Measurements from ENCODE around the gene SERPINB13. TPM values are rescaled to one million over a fixed set of nuclear protein-coding genes. Genes with fewer than 3 reads are reported as not detected.

Gene SERPINB13
- total RNA-seq, 1 experiment from 2014 or later, result not detected

DNA sequence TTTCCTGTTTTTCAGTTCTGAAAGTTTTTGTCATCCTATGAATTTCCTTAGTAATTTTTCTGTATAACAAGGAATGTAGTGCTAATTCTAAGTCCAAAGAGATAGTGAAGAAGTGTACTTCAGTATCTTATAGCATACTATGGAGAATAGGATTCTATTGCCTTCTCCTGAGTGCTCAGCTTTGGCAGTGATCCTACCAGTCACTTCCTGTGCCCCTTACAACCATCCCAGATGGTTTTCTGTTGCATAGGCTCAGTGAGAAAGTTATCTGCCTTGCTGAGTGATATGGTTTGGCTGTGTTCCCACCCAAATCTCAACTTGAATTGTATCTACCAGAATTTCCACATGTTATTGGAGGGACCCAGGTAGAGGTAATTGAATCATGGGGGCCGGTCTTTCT lies 57.6 kb downstream of the SERPINB13 start:
- DNase-seq (ENCODE audit: low read depth), result peak; percentile 19

DNA sequence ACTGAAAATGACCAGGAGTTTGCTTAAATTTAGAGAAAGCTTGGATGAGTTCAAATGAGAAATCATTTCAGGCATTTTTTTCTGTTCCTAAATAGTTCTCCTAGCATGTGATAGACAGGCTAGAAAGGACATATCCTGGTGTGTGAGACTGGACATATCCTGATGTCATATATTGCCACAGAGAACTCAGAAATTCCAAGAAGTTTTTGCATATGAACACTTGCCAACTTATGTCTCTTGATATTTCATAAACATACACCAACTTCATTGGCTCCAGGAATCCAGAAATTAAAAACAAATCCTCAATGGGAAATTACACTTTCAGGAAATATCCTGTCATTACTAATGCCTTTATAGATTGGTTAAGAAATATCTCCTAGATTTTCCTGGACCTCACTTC lies 59.8 kb downstream of the SERPINB13 start:
- DNase-seq (ENCODE audit: low read depth), result no peak

DNA sequence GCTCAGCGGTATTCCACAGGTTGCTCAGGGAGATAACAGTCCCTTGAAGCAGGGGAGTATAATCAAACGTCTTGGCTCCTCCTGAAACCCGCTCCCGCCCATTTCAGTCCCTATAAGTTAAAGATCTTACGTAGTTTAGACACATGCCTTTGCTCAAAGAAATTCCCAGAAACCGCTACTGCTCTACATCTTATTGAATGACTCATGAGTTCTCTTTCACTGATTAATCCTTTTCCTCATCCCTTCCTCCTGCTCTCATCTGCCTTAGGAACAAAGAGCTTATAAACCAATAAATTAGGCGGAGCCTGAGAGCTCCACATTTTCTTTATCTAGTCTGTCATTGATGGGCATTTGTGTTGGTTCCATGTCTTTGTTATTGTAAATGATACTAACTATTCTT lies 61.1 kb downstream of the SERPINB13 start:
- DNase-seq (ENCODE audit: low read depth), result peak; percentile 77

Other genes starting within 250 kb of the SERPINB13 start
- gene KDSR, start 220.1 kb upstream of the SERPINB13 start, total RNA-seq (2014; rRNA removed; shearing (Covaris generic)), result 54.7 and 80.6 TPM in 2 replicates
- 42.9 and 46.2 TPM in 2 replicates for gene VPS4B, start 164.9 kb upstream of the SERPINB13 start, total RNA-seq (2014; rRNA removed; shearing (Covaris generic))
- 35.3 and 38.0 TPM in 2 replicates for gene SERPINB5, start 110.4 kb upstream of the SERPINB13 start, total RNA-seq (2014; rRNA removed; shearing (Covaris generic))
- gene SERPINB12, start 45.0 kb upstream of the SERPINB13 start, total RNA-seq (2014; rRNA removed; shearing (Covaris generic)), result not detected in 2 replicates
- not detected in 2 replicates for gene SERPINB4, start 56.9 kb downstream of the SERPINB13 start, total RNA-seq (2014; rRNA removed; shearing (Covaris generic))
- not detected in 2 replicates for gene SERPINB3, start 74.5 kb downstream of the SERPINB13 start, total RNA-seq (2014; rRNA removed; shearing (Covaris generic))
- not detected in 2 replicates for gene SERPINB11, start 115.6 kb downstream of the SERPINB13 start, total RNA-seq (2014; rRNA removed; shearing (Covaris generic))
- gene SERPINB7, start 188.1 kb downstream of the SERPINB13 start, total RNA-seq (2014; rRNA removed; shearing (Covaris generic)), result 50.9 and 71.5 TPM in 2 replicates